Measurements from ENCODE around the gene ACSM6. TPM values are rescaled to one million over a fixed set of nuclear protein-coding genes. Genes with fewer than 3 reads are reported as not detected.
"Not testable (repeated sequence)": the region's sequence is repeated elsewhere in the genome, so short reads cannot be mapped to it uniquely, and the experiment has no call there.

Gene ACSM6
- total RNA-seq, 6 experiments from 2014 or later, result 0.12 TPM; not detected in 5

GRCh38 chr10:95237376-95238170 is 43.5 kb downstream of the ACSM6 start:
- no peak for ATAC-seq
- peaks cover 4 to 40% (median 14%) of the 10 kb centered on the region in 4 donors for H3K36me3 ChIP-seq
- 83% methylated on average over 7 of the region's 12 CpGs for WGBS (ENCODE audit: insufficient coverage, low coverage, low lambda C conversion rate, missing lambda C conversion rate)

DNA sequence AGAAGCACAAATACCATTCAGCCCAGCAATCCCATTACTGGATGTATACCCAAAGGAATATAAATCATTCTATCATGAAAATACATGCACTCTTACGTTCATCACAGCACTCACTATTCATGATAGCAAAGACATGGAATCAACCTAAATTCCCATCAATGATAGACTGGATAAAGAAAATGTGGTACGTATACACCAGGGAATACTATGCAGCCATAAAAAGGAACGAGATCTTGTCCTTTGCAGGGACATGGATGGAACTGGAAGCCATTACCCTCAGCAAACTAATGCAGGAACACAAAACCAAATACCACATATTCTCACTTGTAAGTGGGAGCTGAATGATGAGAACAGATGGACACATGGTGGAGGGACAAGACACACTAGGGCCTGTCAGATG is 46.1 kb downstream of the ACSM6 start:
- H3K4me1 ChIP-seq, H3K4me3 ChIP-seq, ATAC-seq, H3K9me3 ChIP-seq, DNase-seq, H3K27me3 ChIP-seq, H3K27ac ChIP-seq: not testable (repeated sequence)
- intact Hi-C loops (cut with DNase I), result loop anchor here in 1 of 2 donors (10.0 kb wide), 1 partner anchor 125 kb away; no protein-coding TSS in a partner anchor
- 89% methylated on average over 3 of the region's 3 CpGs for WGBS (ENCODE audit: insufficient coverage, low coverage, low lambda C conversion rate, missing lambda C conversion rate)
- H3K36me3 ChIP-seq, result peaks cover 5 to 59% (median 15%) of the 10 kb centered on the region in 4 donors

More at GRCh38 chr10:95237376-95238170, 43.5 kb downstream of the ACSM6 start:
- Histone ChIP-seq H3K4me1 (no peaks in the 10 kb centered on the region), H3K27me3 (no peaks in the 10 kb centered on the region), H3K9me3 (no peaks in the 10 kb centered on the region), H3K4me3 (no peak overlapping the region), H3K27ac (no peak overlapping the region)
- intact Hi-C loops (cut with DNase I), result no loop called here
- TF ChIP-seq POLR2A (IDR thresholded peaks at IDR 0.05) (no peak), CTCF (IDR thresholded peaks at IDR 0.05) (no peak)
- DNase-seq, result no peak

DNA sequence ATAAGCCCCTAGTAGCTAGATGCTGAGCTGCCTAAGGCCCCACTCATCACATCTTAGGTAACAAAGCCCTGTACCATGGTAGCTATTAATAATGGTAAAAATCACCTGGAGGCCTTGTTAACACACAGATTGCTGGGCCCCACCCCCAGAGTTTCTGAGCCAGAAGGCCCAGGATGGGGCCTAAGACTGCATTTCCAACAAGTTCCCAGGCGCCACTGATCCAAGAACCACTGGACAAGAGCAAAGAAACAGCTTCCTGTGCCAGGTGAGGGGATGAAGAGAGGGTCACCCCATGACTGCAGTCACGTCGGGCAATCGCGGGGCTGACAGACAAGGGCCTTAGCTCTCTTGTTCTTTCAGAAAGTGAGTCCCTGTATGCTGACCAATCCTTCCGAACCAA is 46.8 kb downstream of the ACSM6 start:
- ATAC-seq (no peak), DNase-seq (no peak)
- TF ChIP-seq POLR2A (IDR thresholded peaks at IDR 0.05), result no peak
- TF ChIP-seq CTCF (IDR thresholded peaks at IDR 0.05), result no peak
- Histone ChIP-seq H3K27me3 (no peaks in the 10 kb centered on the region), H3K4me1 (peaks cover 0 to 7% (median 0%) of the 10 kb centered on the region in 4 donors), H3K36me3 (peaks cover 5 to 66% (median 19%) of the 10 kb centered on the region in 4 donors), H3K4me3 (no peak overlapping the region), H3K9me3 (no peaks in the 10 kb centered on the region), H3K27ac (no peak overlapping the region)
- WGBS (ENCODE audit: insufficient coverage, low coverage, low lambda C conversion rate, missing lambda C conversion rate), result 78% methylated on average over 4 of the region's 6 CpGs
- intact Hi-C loops (cut with DNase I), result loop anchor here in 1 of 2 donors (10.0 kb wide), 1 partner anchor 124 kb away; no protein-coding TSS in a partner anchor

- ATAC-seq (no peak), DNase-seq (no peak)
- Histone ChIP-seq H3K4me3 (no peak overlapping the region), H3K4me1 (peaks cover 0 to 7% (median 0%) of the 10 kb centered on the region in 4 donors), H3K36me3 (peaks cover 5 to 67% (median 19%) of the 10 kb centered on the region in 4 donors), H3K9me3 (no peaks in the 10 kb centered on the region), H3K27ac (no peak overlapping the region), H3K27me3 (no peaks in the 10 kb centered on the region)
- no peak for TF ChIP-seq CTCF (IDR thresholded peaks at IDR 0.05)
- no CpG with 5 or more reads among the region's 4 CpGs for WGBS (ENCODE audit: insufficient coverage, low coverage, low lambda C conversion rate, missing lambda C conversion rate)
- intact Hi-C loops (cut with DNase I), result loop anchor here in 1 of 2 donors (10.0 kb wide), 1 partner anchor 123 kb away; no protein-coding TSS in a partner anchor
Measured at GRCh38 chr10:95241533-95241932, 47.5 kb downstream of the ACSM6 start.

Measured in right lobe of liver (tissue), 6 donors.